Measurements from ENCODE around the gene SRP14. TPM values are rescaled to one million over a fixed set of nuclear protein-coding genes. Genes with fewer than 3 reads are reported as not detected.

The SRP14 gene
- total RNA-seq, 1 donor from 2014 or later: 196 TPM

GRCh38 chr15:40070608-40071218, 31.7 kb upstream of the SRP14 start:
- Mint-ChIP-seq H3K36me3 (ENCODE audit: unreplicated experiment) (no peaks in the 10 kb centered on the region), H3K9me3 (ENCODE audit: unreplicated experiment) (no peaks in the 10 kb centered on the region), H3K27ac (ENCODE audit: unreplicated experiment) (no peak overlapping the region), H3K4me1 (ENCODE audit: unreplicated experiment) (peaks cover 40% of the 10 kb centered on the region), H3K4me3 (ENCODE audit: unreplicated experiment) (no peak overlapping the region), H3K27me3 (ENCODE audit: unreplicated experiment) (no peaks in the 10 kb centered on the region)
- TF ChIP-seq CTCF (IDR thresholded peaks at IDR 0.05): no peak
- DNase-seq (ENCODE audit: extremely low spot score, unreplicated experiment): no peak

GRCh38 chr15:40070166-40070557, 31.2 kb upstream of the SRP14 start:
- TF ChIP-seq CTCF (IDR thresholded peaks at IDR 0.05): no peak
- peaks cover 37% of the 10 kb centered on the region for H3K4me1 Mint-ChIP-seq (ENCODE audit: unreplicated experiment)
- peak overlapping the region; percentile 65 for H3K27ac Mint-ChIP-seq (ENCODE audit: unreplicated experiment)
- no peak for DNase-seq (ENCODE audit: extremely low spot score, unreplicated experiment)
- no peak overlapping the region for H3K4me3 Mint-ChIP-seq (ENCODE audit: unreplicated experiment)
- no peaks in the 10 kb centered on the region for H3K9me3 Mint-ChIP-seq (ENCODE audit: unreplicated experiment)
- no peaks in the 10 kb centered on the region for H3K36me3 Mint-ChIP-seq (ENCODE audit: unreplicated experiment)
- H3K27me3 Mint-ChIP-seq (ENCODE audit: unreplicated experiment): no peaks in the 10 kb centered on the region

GRCh38 chr15:40069178-40070165, 30.5 kb upstream of the SRP14 start:
- no peaks in the 10 kb centered on the region for H3K36me3 Mint-ChIP-seq (ENCODE audit: unreplicated experiment)
- H3K27me3 Mint-ChIP-seq (ENCODE audit: unreplicated experiment): no peaks in the 10 kb centered on the region
- H3K4me1 Mint-ChIP-seq (ENCODE audit: unreplicated experiment): peaks cover 35% of the 10 kb centered on the region
- peak; percentile 98 for DNase-seq (ENCODE audit: extremely low spot score, unreplicated experiment)
- TF ChIP-seq CTCF (IDR thresholded peaks at IDR 0.05): no peak
- peak overlapping the region; percentile 65 for H3K27ac Mint-ChIP-seq (ENCODE audit: unreplicated experiment)
- no peak overlapping the region for H3K4me3 Mint-ChIP-seq (ENCODE audit: unreplicated experiment)
- H3K9me3 Mint-ChIP-seq (ENCODE audit: unreplicated experiment): no peaks in the 10 kb centered on the region

- Mint-ChIP-seq H3K4me1 (ENCODE audit: unreplicated experiment) (peaks cover 35% of the 10 kb centered on the region), H3K27me3 (ENCODE audit: unreplicated experiment) (no peaks in the 10 kb centered on the region), H3K4me3 (ENCODE audit: unreplicated experiment) (no peak overlapping the region), H3K9me3 (ENCODE audit: unreplicated experiment) (no peaks in the 10 kb centered on the region), H3K27ac (ENCODE audit: unreplicated experiment) (no peak overlapping the region), H3K36me3 (ENCODE audit: unreplicated experiment) (no peaks in the 10 kb centered on the region)
- DNase-seq (ENCODE audit: extremely low spot score, unreplicated experiment): no peak
- no peak for TF ChIP-seq CTCF (IDR thresholded peaks at IDR 0.05)
These were observed 29.1 kb upstream of the SRP14 start for GRCh38 chr15:40067921-40068624.
